Measurements from ENCODE around the gene ZC3HAV1L.
"Not testable (repeated sequence)": the region's sequence is repeated elsewhere in the genome, so short reads cannot be mapped to it uniquely, and the experiment has no call there.

The ZC3HAV1L gene

GRCh38 chr7:139023076-139023475 lies 12.8 kb downstream of the ZC3HAV1L start:
- in situ Hi-C loops (cut with MboI; ENCODE audit: low sequenced_read_pairs) = no loop called here

GRCh38 chr7:139022286-139022685 lies 13.6 kb downstream of the ZC3HAV1L start:
- in situ Hi-C loops (cut with MboI; ENCODE audit: low sequenced_read_pairs) = no loop called here

- in situ Hi-C loops (cut with MboI; ENCODE audit: low sequenced_read_pairs) = no loop called here
Observed at GRCh38 chr7:139018910-139019309, 16.9 kb downstream of the ZC3HAV1L start.

DNA sequence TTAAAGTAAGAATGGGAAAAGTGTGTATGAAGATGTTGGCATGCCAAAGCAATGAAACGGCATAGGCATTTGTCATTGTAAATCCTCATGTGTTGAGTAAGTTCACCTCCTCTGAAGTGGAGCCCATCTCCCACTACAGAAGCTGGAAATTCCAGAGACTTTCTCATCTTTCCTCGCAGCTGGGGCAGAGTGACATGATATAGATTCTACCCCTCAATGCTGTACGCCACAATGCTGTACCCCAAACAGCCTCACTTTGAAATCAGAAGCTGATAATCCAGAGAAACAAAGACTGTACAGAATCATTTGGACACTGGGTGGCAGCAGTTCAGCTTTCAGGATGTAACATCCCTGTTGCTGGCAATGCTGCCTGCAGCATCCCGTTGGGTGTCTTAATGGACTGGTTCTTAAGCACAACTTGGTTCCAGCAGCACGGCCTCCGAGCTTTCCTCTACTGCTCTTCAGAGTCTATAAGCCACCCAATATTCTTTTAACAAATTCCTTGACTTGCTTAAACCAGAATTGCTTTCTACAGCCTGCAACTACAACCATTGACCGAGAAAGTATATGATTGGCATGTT lies 18.8 kb downstream of the ZC3HAV1L start:
- in situ Hi-C loops (cut with MboI; ENCODE audit: low sequenced_read_pairs) = no loop called here

DNA sequence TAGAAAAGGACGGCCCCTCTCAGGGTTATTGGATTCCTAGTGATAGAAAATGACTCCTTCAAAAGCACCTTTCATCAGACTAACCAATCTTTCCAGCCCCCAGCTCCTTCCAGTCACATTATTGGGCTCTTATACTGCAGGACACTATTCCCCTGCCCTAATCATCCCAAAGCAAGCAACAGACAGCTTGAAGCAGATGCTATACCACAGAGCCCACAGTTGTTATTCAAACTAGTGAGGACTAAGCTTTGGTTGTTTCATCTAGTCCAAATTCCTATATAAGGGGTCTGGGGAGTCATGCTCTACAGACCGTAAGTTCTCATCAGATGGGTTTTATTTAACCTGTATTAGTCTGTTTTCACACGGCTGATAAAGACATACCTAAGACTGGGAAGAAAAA lies 24.5 kb downstream of the ZC3HAV1L start:
- in situ Hi-C loops (cut with MboI; ENCODE audit: low sequenced_read_pairs) = no loop called here

DNA sequence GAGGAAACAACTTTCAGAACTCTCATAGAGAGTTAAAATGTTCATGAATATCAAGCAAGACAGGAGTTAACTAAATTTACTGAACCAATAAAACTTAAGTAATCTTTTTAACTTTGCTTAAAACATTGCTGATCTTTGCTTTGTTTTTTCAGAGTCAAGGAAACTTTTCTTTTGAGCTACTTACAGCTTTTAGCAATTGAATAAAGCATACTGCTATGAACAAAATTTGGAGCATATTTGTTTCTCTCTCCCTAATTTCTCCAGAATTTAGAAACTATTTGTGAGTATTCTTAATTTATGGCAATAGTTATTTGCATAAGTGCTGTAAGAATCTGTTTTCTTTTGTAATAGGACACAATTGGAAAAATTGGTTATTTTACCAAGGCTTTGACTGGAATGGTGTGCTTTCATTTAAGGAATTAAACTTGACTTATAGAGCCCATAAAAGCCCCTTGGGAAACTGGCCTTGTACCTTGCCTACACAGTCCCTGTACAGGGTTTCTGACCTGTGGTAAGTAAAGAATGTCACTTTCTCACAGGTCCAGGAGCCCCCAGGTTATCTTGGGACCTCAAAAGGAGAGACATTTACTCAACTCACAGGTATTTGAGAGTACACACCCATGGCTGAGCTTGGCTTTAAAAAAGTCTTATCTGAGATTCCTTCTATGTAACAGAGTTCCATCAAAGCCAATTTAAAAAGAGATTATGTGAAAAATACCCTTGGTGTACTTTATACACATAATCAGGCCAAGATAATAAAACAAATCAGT lies 31.3 kb downstream of the ZC3HAV1L start:
- in situ Hi-C loops (cut with MboI; ENCODE audit: low sequenced_read_pairs) = no loop called here

- in situ Hi-C loops (cut with MboI; ENCODE audit: low sequenced_read_pairs) = no loop called here
Observed at GRCh38 chr7:138999414-138999813, 36.4 kb downstream of the ZC3HAV1L start.

- in situ Hi-C loops (cut with MboI; ENCODE audit: low sequenced_read_pairs) = no loop called here
Observed at GRCh38 chr7:138992052-138992531, 43.8 kb downstream of the ZC3HAV1L start.

DNA sequence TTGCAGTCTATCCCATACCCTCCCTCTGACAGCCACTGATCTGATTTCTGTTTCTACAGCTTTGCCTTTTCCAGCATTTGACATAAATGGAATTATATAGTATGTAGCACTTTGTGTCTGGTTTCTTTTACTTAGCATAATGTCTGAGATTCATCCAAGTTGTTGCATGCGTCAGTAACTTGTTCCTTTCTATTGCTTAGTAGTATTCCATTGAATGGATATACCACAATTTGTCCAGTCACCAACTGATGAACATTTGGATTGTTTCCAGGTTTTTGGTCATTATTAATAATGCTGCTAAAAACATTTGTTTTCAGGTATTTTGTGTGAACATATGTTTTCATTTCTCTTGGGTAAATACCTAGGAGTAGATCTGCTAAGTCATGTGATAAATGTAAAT lies 48.2 kb downstream of the ZC3HAV1L start:
- in situ Hi-C loops (cut with MboI; ENCODE audit: low sequenced_read_pairs) = no loop called here

DNA sequence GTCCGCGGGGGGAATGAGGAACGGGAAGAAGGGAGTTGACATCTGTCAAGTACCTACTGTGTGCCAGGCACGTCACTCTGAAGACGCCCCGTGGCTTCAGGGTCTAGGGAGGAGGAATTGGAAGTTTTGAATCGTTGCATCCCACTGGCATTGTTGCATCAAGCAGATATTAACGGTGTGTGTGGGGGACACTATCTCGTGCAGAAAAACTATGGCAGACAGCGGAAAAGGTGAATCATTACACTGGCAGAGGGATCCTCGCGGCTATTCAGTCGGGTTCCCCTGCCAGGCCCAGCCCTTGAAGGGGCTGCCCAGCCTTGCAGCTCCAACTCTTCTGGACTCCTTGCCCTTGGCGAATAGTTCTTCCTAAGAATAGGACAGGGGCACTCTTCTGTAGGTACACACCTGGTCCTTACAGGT lies 53.6 kb downstream of the ZC3HAV1L start:
- in situ Hi-C loops (cut with MboI; ENCODE audit: low sequenced_read_pairs) = no loop called here

DNA sequence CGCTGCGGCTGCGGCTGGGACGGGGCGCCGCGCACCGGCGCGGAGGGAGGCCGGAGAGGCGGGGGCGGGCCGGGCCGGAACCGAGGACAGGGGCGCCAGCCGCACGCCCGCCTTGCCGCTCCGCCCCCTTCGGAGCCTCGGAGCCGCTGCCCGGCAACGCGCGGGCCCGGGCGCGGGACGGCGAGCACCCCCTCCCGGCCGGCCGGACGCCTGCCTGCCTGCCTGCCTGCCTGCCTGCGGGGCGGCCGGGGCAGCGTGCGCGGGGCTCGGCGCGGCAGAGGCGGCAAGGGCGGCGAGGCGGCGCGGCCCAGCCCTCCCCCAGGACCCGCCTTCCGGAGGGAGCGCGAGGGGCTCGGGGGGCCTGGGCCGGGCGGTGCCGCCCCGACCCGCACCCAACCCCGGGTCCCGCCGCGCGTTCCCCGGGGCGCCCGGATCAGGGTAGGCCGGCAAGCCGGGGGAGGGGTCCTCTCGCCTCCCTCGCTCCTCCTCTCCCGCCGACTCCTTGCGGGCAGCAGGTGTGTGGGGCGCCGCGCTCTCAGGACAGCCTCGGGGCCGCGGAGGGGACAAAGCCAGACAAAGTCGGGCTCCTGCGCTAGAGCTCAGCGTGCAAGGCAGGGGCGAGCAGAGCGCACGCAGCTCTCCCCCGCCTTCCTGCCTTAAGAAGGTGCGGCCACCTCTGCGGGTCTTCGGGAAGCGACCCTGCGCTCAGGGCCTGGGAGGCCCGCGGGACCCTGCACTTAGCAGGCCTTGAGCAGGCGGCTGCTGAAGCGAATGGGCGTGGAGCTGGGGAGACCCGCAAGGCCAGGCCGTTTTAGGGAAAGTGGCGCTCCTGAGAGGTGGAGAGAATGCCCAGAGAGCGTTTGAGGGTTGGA lies 54.3 kb downstream of the ZC3HAV1L start, which contains the start of gene KIAA1549:
Gene KIAA1549 (minus strand): TSS at position 58 of the 872 bp plus-strand sequence. CDS start 120 bp downstream, outside the sequence.
- in situ Hi-C loops (cut with MboI; ENCODE audit: low sequenced_read_pairs) = no loop called here

GRCh38 chr7:138980563-138981291 lies 55.1 kb downstream of the ZC3HAV1L start:
- in situ Hi-C loops (cut with MboI; ENCODE audit: low sequenced_read_pairs) = no loop called here

GRCh38 chr7:138979988-138980562 lies 55.8 kb downstream of the ZC3HAV1L start:
- in situ Hi-C loops (cut with MboI; ENCODE audit: low sequenced_read_pairs) = no loop called here

DNA sequence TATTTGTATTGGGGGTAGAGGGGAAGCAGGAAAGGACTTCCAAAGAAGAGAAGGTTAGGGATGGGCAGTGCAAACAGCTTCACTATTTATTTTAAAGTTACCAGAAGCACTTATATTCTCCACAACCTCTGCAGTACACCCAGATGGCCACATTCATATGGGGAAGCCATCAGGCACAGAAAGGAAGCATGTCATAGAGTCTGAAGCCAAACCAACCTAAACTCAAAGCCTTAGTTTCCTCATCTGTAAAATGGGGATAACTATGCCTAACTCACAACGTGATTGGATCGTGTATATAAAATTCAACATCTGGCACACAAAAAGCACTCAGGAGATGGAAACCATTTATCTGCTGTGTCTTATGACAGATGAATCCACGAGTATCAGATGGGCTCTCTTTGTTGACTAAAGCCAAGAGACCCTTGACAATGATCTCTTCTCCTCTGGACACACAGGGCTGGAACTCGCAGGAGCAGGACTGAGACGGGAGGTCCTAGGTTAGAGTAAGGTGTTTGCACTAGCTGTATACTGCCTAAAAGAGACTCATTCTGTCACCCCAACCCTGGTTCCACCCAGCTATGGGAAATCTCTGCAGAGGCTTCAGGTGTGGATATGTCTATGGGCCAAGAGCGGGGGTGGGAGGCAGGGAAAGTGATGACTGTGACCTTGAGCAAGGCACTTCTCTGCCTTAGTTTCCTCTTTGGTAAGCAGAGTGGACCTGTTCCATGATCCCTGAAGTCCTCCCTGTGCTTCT lies 56.4 kb downstream of the ZC3HAV1L start:
- in situ Hi-C loops (cut with MboI; ENCODE audit: low sequenced_read_pairs) = no loop called here

- in situ Hi-C loops (cut with MboI; ENCODE audit: low sequenced_read_pairs) = no loop called here
Observed at GRCh38 chr7:138978541-138979184, 57.2 kb downstream of the ZC3HAV1L start.

DNA sequence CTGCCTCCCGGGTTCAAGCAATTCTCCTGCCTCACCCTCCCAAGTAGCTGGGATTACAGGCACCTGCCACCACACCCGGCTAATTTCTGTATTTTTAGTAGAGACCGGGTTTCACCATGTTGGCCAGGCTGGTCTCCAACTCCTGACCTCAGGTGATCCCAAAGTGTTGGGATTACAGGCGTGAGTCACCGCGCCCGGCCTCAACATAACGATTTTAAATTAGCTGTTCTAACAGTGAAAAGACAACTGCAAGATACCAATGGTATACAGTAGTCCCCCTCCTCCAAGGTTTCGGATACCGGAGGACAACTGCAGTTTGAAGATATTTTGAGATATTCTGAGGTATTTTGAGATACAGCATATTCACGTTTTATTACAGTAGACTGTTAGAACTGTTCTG lies 59.7 kb downstream of the ZC3HAV1L start:
- in situ Hi-C loops (cut with MboI; ENCODE audit: low sequenced_read_pairs) = not testable (repeated sequence)

Data from HL-60/S4 (cell line).